ENCODE results near the gene ATXN7L1.

The ATXN7L1 gene

GRCh38 chr7:105776068-105776790, 100.2 kb downstream of the ATXN7L1 start:
- Histone ChIP-seq H3K9me3 (replicated peaks; ENCODE audit: insufficient read depth, low read length) (no peaks in the 10 kb centered on the region), H2AFZ (ENCODE audit: low read length) (no peak overlapping the region), H3K27ac (ENCODE audit: low read length) (no peak overlapping the region), H3K9me2 (replicated peaks; ENCODE audit: insufficient read depth, low read length) (no peaks in the 10 kb centered on the region), H3K79me2 (ENCODE audit: low read length) (no peaks in the 10 kb centered on the region), H4K20me1 (ENCODE audit: insufficient read depth, low read length) (no peaks in the 10 kb centered on the region), H3K9ac (ENCODE audit: low read length) (no peak overlapping the region), H3K4me1 (ENCODE audit: low read length) (no peaks in the 10 kb centered on the region), H3K4me2 (ENCODE audit: low read depth, low read length) (no peak overlapping the region), H3K36me3 (replicated peaks; ENCODE audit: insufficient read depth, low read length) (no peaks in the 10 kb centered on the region), H3F3A (ENCODE audit: insufficient read depth, low read length) (no peaks in the 10 kb centered on the region), H3K27me3 (replicated peaks; ENCODE audit: insufficient read depth, low read length) (no peaks in the 10 kb centered on the region), H3K4me3 (ENCODE audit: low read length) (no peak overlapping the region)
- DNase-seq = no peak
- no peak for TF ChIP-seq EZH2phosphoT487 (IDR thresholded peaks at IDR 0.05; ENCODE audit: low read length)
- no peak for TF ChIP-seq CTCF (IDR thresholded peaks at IDR 0.05; ENCODE audit: low read length)
- TF ChIP-seq EZH2 (optimal IDR thresholded peaks at IDR 0.05; ENCODE audit: low read depth, low read length) = no peak

GRCh38 chr7:105775580-105775979, 100.8 kb downstream of the ATXN7L1 start:
- H3K79me2 ChIP-seq (ENCODE audit: low read length) = no peaks in the 10 kb centered on the region
- H3K4me2 ChIP-seq (ENCODE audit: low read depth, low read length) = no peak overlapping the region
- H2AFZ ChIP-seq (ENCODE audit: low read length) = no peak overlapping the region
- no peak overlapping the region for H3K4me3 ChIP-seq (ENCODE audit: low read length)
- no peaks in the 10 kb centered on the region for H3K36me3 ChIP-seq (replicated peaks; ENCODE audit: insufficient read depth, low read length)
- H3K4me1 ChIP-seq (ENCODE audit: low read length) = no peaks in the 10 kb centered on the region
- DNase-seq = no peak
- H3K27ac ChIP-seq (ENCODE audit: low read length) = no peak overlapping the region
- no peaks in the 10 kb centered on the region for H3K9me2 ChIP-seq (replicated peaks; ENCODE audit: insufficient read depth, low read length)
- no peaks in the 10 kb centered on the region for H3K9me3 ChIP-seq (replicated peaks; ENCODE audit: insufficient read depth, low read length)
- TF ChIP-seq CTCF (IDR thresholded peaks at IDR 0.05; ENCODE audit: low read length) (no peak), EZH2 (optimal IDR thresholded peaks at IDR 0.05; ENCODE audit: low read depth, low read length) (no peak), EZH2phosphoT487 (IDR thresholded peaks at IDR 0.05; ENCODE audit: low read length) (no peak)
- no peak overlapping the region for H3K9ac ChIP-seq (ENCODE audit: low read length)
- no peaks in the 10 kb centered on the region for H3K27me3 ChIP-seq (replicated peaks; ENCODE audit: insufficient read depth, low read length)
- H3F3A ChIP-seq (ENCODE audit: insufficient read depth, low read length) = no peaks in the 10 kb centered on the region
- H4K20me1 ChIP-seq (ENCODE audit: insufficient read depth, low read length) = no peaks in the 10 kb centered on the region

GRCh38 chr7:105773030-105773460, 103.4 kb downstream of the ATXN7L1 start:
- no peak overlapping the region for H3K9ac ChIP-seq (ENCODE audit: low read length)

More at GRCh38 chr7:105773030-105773460, 103.4 kb downstream of the ATXN7L1 start:
- no peaks in the 10 kb centered on the region for H3K4me1 ChIP-seq (ENCODE audit: low read length)
- H2AFZ ChIP-seq (ENCODE audit: low read length) = no peak overlapping the region
- no peaks in the 10 kb centered on the region for H3K36me3 ChIP-seq (replicated peaks; ENCODE audit: insufficient read depth, low read length)
- no peaks in the 10 kb centered on the region for H3K9me2 ChIP-seq (replicated peaks; ENCODE audit: insufficient read depth, low read length)
- no peak overlapping the region for H3K4me2 ChIP-seq (ENCODE audit: low read depth, low read length)
- no peaks in the 10 kb centered on the region for H3F3A ChIP-seq (ENCODE audit: insufficient read depth, low read length)
- H3K79me2 ChIP-seq (ENCODE audit: low read length) = no peaks in the 10 kb centered on the region
- no peak overlapping the region for H3K27ac ChIP-seq (ENCODE audit: low read length)
- DNase-seq = no peak
- H3K4me3 ChIP-seq (ENCODE audit: low read length) = no peak overlapping the region
- H4K20me1 ChIP-seq (ENCODE audit: insufficient read depth, low read length) = no peaks in the 10 kb centered on the region
- TF ChIP-seq CTCF (IDR thresholded peaks at IDR 0.05; ENCODE audit: low read length) (no peak), EZH2phosphoT487 (IDR thresholded peaks at IDR 0.05; ENCODE audit: low read length) (no peak), EZH2 (optimal IDR thresholded peaks at IDR 0.05; ENCODE audit: low read depth, low read length) (no peak)
- no peaks in the 10 kb centered on the region for H3K9me3 ChIP-seq (replicated peaks; ENCODE audit: insufficient read depth, low read length)
- no peaks in the 10 kb centered on the region for H3K27me3 ChIP-seq (replicated peaks; ENCODE audit: insufficient read depth, low read length)

All from MM.1S (cell line).